ENCODE results near the gene NADK2. TPM values are rescaled to one million over a fixed set of nuclear protein-coding genes. Genes with fewer than 3 reads are reported as not detected.

NADK2 gene
- total RNA-seq, 2 experiments from 2014 or later = 23.8 to 37.5 TPM

DNA sequence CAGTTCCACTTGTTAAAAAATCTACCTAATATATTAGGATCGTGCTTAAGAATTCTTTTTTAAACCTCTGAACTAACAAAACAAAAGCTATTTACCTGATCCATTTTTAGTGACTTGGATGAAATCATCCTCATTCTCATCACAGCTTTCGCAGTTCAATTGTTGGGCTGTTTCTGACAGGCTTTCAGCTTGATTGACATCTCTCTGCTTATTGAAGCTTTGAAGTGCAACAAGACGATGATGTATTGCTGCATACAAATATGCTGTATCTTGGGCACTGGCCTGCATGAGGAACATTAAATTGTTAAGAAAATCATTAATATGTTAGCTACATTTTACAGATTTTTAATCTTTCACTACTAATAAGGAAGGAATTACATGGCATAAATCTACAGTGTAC is 9.5 kb upstream of the NADK2 start:
- H3K4me3 ChIP-seq (ENCODE audit: low read depth, low read length, poor library complexity, severe bottlenecking) = no peak overlapping the region
- no peak overlapping the region; the same call in 1 of the 2 replicates for H2AFZ ChIP-seq (ENCODE audit: low read length)
- no peaks in the 10 kb centered on the region for H4K20me1 ChIP-seq (ENCODE audit: insufficient read depth, low read length)
- no peaks in the 10 kb centered on the region for H3K36me3 ChIP-seq (ENCODE audit: insufficient read depth, low read length)
- no peaks in the 10 kb centered on the region for H3K9me3 ChIP-seq (ENCODE audit: low read length)
- CTCF ChIA-PET (ENCODE audit: unreplicated experiment) = no interaction called here
- POLR2A ChIA-PET = interaction anchor here (1.0 to 4.2 kb wide), 5 partner anchors 9 to 100 kb away, joined by 3 to 21 read pairs (median 3); partner anchors contain the start of genes LMBRD2, NADK2 and SKP2
- no peak overlapping the region for H3K4me2 ChIP-seq (ENCODE audit: low read length)
- H3K4me1 ChIP-seq (ENCODE audit: insufficient read depth, low read length, poor library complexity, severe bottlenecking) = peaks cover 7% of the 10 kb centered on the region
- H3K79me2 ChIP-seq (ENCODE audit: insufficient read depth, low read depth, low read length) = no peaks in the 10 kb centered on the region
- no TSS peak for BruUV-seq (replicated peaks)
- H3K9me2 ChIP-seq (ENCODE audit: insufficient read depth, low read length) = no peaks in the 10 kb centered on the region
- DNase-seq (ENCODE audit: low spot score) = peak; percentile 24
- TF ChIP-seq, protein P1, sequence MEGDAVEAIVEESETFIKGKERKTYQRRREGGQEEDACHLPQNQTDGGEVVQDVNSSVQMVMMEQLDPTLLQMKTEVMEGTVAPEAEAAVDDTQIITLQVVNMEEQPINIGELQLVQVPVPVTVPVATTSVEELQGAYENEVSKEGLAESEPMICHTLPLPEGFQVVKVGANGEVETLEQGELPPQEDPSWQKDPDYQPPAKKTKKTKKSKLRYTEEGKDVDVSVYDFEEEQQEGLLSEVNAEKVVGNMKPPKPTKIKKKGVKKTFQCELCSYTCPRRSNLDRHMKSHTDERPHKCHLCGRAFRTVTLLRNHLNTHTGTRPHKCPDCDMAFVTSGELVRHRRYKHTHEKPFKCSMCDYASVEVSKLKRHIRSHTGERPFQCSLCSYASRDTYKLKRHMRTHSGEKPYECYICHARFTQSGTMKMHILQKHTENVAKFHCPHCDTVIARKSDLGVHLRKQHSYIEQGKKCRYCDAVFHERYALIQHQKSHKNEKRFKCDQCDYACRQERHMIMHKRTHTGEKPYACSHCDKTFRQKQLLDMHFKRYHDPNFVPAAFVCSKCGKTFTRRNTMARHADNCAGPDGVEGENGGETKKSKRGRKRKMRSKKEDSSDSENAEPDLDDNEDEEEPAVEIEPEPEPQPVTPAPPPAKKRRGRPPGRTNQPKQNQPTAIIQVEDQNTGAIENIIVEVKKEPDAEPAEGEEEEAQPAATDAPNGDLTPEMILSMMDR (conservative IDR thresholded peaks at IDR 0.05; ENCODE audit: low read length) = no peak
- TF ChIP-seq EZH2phosphoT487 (IDR thresholded peaks at IDR 0.05; ENCODE audit: borderline replicate concordance, low read depth, low read length) = no peak
- H3K27ac ChIP-seq (ENCODE audit: low read depth, low read length, poor library complexity, severe bottlenecking) = no peak overlapping the region
- intact Hi-C loops (cut with micrococcal nuclease; ENCODE audit: unreplicated experiment) = no loop called here

DNA sequence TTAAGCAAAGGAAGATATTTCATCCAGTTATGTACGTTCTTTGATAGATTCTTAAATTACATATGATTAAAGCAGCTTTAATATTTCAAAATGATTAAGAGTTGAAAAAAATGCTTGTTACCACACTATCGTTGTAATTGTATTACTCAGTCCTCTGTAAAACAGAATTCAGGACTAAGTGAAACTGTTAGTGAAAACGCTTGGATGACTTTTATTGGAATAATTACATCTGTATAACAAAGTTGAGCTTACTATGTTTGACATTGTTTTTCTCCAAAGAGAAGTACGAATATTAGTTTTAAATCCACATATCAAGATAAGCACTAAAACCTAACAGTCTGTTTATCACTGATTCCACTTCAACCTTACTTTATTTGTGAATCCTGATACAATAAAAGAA is 8.7 kb upstream of the NADK2 start:
- Histone ChIP-seq H3K36me3 (ENCODE audit: insufficient read depth, low read length) (no peaks in the 10 kb centered on the region), H3K4me3 (ENCODE audit: low read depth, low read length, poor library complexity, severe bottlenecking) (no peak overlapping the region), H4K20me1 (ENCODE audit: insufficient read depth, low read length) (no peaks in the 10 kb centered on the region), H3K27ac (ENCODE audit: low read depth, low read length, poor library complexity, severe bottlenecking) (no peak overlapping the region), H2AFZ (ENCODE audit: low read length) (no peak overlapping the region), H3K79me2 (ENCODE audit: insufficient read depth, low read depth, low read length) (no peaks in the 10 kb centered on the region), H3K4me1 (ENCODE audit: insufficient read depth, low read length, poor library complexity, severe bottlenecking) (peaks cover 7% of the 10 kb centered on the region), H3K9me3 (ENCODE audit: low read length) (no peaks in the 10 kb centered on the region), H3K9me2 (ENCODE audit: insufficient read depth, low read length) (no peaks in the 10 kb centered on the region), H3K4me2 (ENCODE audit: low read length) (no peak overlapping the region)
- BruUV-seq (replicated peaks) = no TSS peak
- ChIA-PET POLR2A (interaction anchor here (0.8 to 4.2 kb wide), 5 partner anchors 8 to 139 kb away, joined by 3 to 21 read pairs (median 4); partner anchors contain the start of gene NADK2), CTCF (ENCODE audit: unreplicated experiment) (no interaction called here)
- TF ChIP-seq EZH2phosphoT487 (IDR thresholded peaks at IDR 0.05; ENCODE audit: borderline replicate concordance, low read depth, low read length) = no peak
- TF ChIP-seq, protein P1 (conservative IDR thresholded peaks at IDR 0.05; ENCODE audit: low read length) = no peak
- DNase-seq (ENCODE audit: low spot score) = no peak
- intact Hi-C loops (cut with micrococcal nuclease; ENCODE audit: unreplicated experiment) = no loop called here

DNA sequence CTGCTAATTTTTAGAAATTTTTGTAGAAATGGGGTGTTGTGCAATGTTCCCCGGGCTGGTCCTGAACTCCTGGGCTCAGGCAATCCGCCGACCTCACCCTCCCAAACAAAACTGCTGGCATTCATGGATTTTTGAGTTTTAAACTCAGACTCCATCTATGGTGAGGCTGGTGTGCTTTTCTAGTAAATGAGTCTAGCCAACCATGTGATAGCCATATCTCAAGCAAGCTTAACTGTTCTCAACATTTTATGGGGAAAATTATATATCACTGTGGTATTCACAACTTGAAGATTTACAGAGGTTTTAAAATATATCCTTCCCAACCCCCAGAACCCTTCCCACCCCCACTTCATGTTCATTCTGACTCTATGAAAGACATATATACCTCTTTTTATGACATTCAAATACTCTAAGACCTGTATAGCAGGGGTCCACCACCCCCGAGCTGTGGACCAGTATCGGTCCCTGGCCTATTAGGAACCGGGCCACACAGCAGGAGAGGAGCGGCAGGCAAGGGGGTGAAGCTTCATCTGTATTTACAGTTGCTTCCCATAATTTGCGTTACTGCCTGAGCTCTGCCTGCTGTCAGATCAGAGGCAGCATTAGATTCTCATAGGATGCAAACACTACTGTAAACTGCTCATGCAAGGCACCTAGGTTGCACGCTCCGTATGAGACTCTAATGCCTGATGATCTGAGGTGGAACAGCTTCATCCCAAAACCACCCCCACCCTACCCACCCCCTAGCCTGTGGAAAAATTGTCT is 4.5 kb upstream of the NADK2 start:
- no peak overlapping the region for H3K4me2 ChIP-seq (ENCODE audit: low read length)
- peaks cover 5% of the 10 kb centered on the region; the same call in 1 of the 2 replicates for H3K79me2 ChIP-seq (ENCODE audit: insufficient read depth, low read depth, low read length)
- TF ChIP-seq, protein P1 (conservative IDR thresholded peaks at IDR 0.05; ENCODE audit: low read length) = no peak
- no peaks in the 10 kb centered on the region for H4K20me1 ChIP-seq (ENCODE audit: insufficient read depth, low read length)
- H3K9me3 ChIP-seq (ENCODE audit: low read length) = no peaks in the 10 kb centered on the region
- H2AFZ ChIP-seq (ENCODE audit: low read length) = no peak overlapping the region
- DNase-seq (ENCODE audit: low spot score) = no peak
- intact Hi-C loops (cut with micrococcal nuclease; ENCODE audit: unreplicated experiment) = no loop called here
- BruUV-seq (replicated peaks) = no TSS peak
- ChIA-PET CTCF (ENCODE audit: unreplicated experiment) (no interaction called here), POLR2A (interaction anchor here (0.7 to 1.6 kb wide), 3 partner anchors 9 to 1288 kb away, joined by 3 to 8 read pairs (median 3); no protein-coding TSS in a partner anchor)
- no peaks in the 10 kb centered on the region for H3K36me3 ChIP-seq (ENCODE audit: insufficient read depth, low read length)
- H3K9me2 ChIP-seq (ENCODE audit: insufficient read depth, low read length) = no peaks in the 10 kb centered on the region
- peaks cover 15% of the 10 kb centered on the region for H3K4me1 ChIP-seq (ENCODE audit: insufficient read depth, low read length, poor library complexity, severe bottlenecking)
- H3K4me3 ChIP-seq (ENCODE audit: low read depth, low read length, poor library complexity, severe bottlenecking) = no peak overlapping the region
- H3K27ac ChIP-seq (ENCODE audit: low read depth, low read length, poor library complexity, severe bottlenecking) = no peak overlapping the region
